Activated CD4-positive, alpha-beta memory T cell treated with anti-CD3 and anti-CD28 coated beads for 36 hours (primary cell): ENCODE data around the gene DGCR6L. TPM values are rescaled to one million over a fixed set of nuclear protein-coding genes. Genes with fewer than 3 reads are reported as not detected.
A peak's percentile ranks its signal among the peaks of the same experiment; 100 is the strongest.
"Not testable (repeated sequence)": the region's sequence is repeated elsewhere in the genome, so short reads cannot be mapped to it uniquely, and the experiment has no call there.

Experiments used
- CTCF ChIA-PET: fragments of 350-600 bp; sonication (Branson Sonifier 250); formaldehyde crosslinking; loops from one replicate; lab custom pipeline; 2021; ENCODE audit warnings: antibody characterized with exemption, inconsistent platforms; lab: Charles Lee
- POLR2A ChIA-PET: fragments of 350-600 bp; sonication (Branson Sonifier 250); formaldehyde crosslinking; loops from one replicate; lab custom pipeline; 2021; ENCODE audit warnings: antibody characterized with exemption; lab: Charles Lee
- DNase-seq: peaks from one replicate; pipeline ENCODE4 v3.0.0-alpha.2; 2020
- H3K27ac Mint-ChIP-seq: one replicate; pipeline ENCODE4 v1.8.0; 2021; ENCODE audit warnings: mixed read lengths
- H3K27me3 Mint-ChIP-seq: one replicate; pipeline ENCODE4 v1.8.0; 2021; ENCODE audit warnings: mixed read lengths
- H3K36me3 Mint-ChIP-seq: one replicate; pipeline ENCODE4 v1.8.0; 2021; ENCODE audit warnings: mixed read lengths
- H3K4me1 Mint-ChIP-seq: one replicate; pipeline ENCODE4 v1.8.0; 2021; ENCODE audit warnings: low read depth, mixed read lengths
- H3K4me3 Mint-ChIP-seq: one replicate; pipeline ENCODE4 v1.8.0; 2021; ENCODE audit warnings: mild to moderate bottlenecking, mixed read lengths
- H3K9me3 Mint-ChIP-seq: one replicate; pipeline ENCODE4 v1.8.0; 2021; ENCODE audit warnings: mixed read lengths
- intact Hi-C: fragments of 100-400 bp; cut with micrococcal nuclease; formaldehyde crosslinking; loops from one replicate; pipeline ENCODE4 v1.15.1; 2023
- total RNA-seq, 2 experiments: library from RNA; stranded (reverse); gene quantifications; one replicate each; pipeline ENCODE4 v1.2.3, GENCODE V29; 2021

Gene DGCR6L
- total RNA-seq, 2 experiments from 2014 or later = 26.9 to 31.3 TPM

DNA sequence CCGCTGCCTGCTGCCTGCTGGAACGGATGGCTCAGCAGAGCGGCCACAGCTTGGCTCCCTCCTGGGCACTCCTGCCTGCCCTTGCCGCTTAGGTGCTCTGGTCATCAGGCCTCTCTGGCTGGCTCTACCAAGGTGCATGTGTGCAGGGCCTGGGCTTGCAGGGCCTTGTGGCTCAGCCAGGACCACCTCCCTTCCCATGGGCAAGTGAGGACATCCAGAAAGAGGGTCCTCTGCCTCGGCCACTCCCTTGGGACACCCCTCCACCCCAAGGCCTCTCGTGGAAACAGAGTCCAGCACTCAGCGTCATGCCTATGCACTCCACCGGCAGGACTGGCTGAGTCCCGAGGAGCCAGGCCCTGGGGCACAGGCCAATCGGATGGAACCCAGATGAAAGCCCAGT is 45.5 kb downstream of the DGCR6L start:
- POLR2A ChIA-PET, H3K27ac Mint-ChIP-seq, H3K4me1 Mint-ChIP-seq, H3K9me3 Mint-ChIP-seq, H3K27me3 Mint-ChIP-seq, DNase-seq, CTCF ChIA-PET, H3K36me3 Mint-ChIP-seq, intact Hi-C loops, H3K4me3 Mint-ChIP-seq: not testable (repeated sequence)

DNA sequence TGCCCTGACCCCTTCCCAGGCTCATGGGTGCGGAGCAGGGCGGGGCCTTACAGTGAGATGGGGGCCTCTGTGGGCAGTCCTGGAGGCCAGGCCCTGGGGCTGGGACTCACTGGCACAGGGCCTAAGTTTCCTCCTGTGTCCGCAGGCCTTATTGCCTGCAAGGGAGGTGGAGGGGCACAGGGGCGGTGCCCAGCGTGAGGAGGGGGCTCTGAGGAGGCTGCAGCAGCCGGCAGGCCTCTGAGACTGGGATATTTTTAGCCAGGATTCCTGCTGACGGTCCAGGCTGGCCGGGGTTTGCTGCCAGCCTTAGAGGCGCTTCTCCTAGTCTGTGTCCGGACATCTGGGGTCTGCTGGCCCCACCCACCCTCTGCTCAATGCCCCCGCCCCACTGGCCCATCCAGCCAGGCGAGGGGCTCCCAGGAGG is 46.1 kb downstream of the DGCR6L start:
- POLR2A ChIA-PET = no interaction called here
- Mint-ChIP-seq H3K27me3 (no peaks in the 10 kb centered on the region), H3K9me3 (no peaks in the 10 kb centered on the region), H3K36me3 (no peaks in the 10 kb centered on the region), H3K27ac (no peak overlapping the region), H3K4me1 (no peaks in the 10 kb centered on the region), H3K4me3 (no peak overlapping the region)
- no peak for DNase-seq
- CTCF ChIA-PET = no interaction called here
- intact Hi-C loops = no loop called here

DNA sequence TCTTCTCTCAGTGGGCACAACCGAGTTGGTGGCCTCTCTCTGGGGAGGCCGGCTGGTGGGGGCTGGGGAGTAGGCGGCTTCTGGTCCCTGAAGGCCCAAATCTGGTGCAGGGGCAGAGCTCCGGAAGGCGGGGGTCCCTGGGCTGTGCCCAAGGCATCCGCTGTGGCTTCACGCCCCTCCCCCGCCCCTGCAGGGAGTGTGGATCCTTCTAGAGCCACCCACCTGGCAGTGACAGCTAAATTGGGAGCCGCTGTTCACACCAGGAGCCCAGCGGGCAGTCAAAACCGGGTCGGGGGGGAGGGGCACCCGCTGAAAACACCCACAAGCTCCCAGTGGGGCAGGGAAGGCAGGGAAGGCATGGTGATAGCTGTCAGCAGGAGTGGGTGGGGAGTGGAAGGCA is 47.2 kb downstream of the DGCR6L start:
- Mint-ChIP-seq H3K27ac (no peak overlapping the region), H3K4me1 (no peaks in the 10 kb centered on the region), H3K4me3 (no peak overlapping the region), H3K36me3 (no peaks in the 10 kb centered on the region), H3K27me3 (no peaks in the 10 kb centered on the region), H3K9me3 (no peaks in the 10 kb centered on the region)
- DNase-seq = no peak
- POLR2A ChIA-PET = no interaction called here
- CTCF ChIA-PET = no interaction called here
- intact Hi-C loops = no loop called here

DNA sequence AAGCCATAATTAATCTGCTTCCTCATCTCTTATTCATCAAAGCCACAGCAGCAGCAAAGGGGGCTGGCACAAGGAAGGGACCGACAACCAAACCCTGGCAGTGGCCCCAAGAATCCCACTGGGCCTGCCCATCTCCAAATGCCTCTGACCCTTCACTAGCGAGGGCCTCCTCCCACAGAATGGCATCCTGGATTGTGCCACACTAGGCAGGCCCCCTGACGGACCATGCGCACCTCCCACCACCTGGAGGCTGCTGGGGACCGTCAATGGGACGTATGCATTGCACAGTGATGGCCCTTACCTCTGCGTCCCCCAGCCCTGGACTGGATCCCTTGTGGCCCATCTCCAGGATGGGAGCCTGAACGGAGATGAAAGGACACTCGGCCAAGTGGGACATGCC is 47.7 kb downstream of the DGCR6L start:
- no peaks in the 10 kb centered on the region for H3K9me3 Mint-ChIP-seq
- no peak for DNase-seq
- ChIA-PET CTCF (no interaction called here), POLR2A (no interaction called here)
- H3K4me3 Mint-ChIP-seq = no peak overlapping the region
- H3K27me3 Mint-ChIP-seq = no peaks in the 10 kb centered on the region
- H3K4me1 Mint-ChIP-seq = no peaks in the 10 kb centered on the region
- no peak overlapping the region for H3K27ac Mint-ChIP-seq
- intact Hi-C loops = no loop called here
- no peaks in the 10 kb centered on the region for H3K36me3 Mint-ChIP-seq

DNA sequence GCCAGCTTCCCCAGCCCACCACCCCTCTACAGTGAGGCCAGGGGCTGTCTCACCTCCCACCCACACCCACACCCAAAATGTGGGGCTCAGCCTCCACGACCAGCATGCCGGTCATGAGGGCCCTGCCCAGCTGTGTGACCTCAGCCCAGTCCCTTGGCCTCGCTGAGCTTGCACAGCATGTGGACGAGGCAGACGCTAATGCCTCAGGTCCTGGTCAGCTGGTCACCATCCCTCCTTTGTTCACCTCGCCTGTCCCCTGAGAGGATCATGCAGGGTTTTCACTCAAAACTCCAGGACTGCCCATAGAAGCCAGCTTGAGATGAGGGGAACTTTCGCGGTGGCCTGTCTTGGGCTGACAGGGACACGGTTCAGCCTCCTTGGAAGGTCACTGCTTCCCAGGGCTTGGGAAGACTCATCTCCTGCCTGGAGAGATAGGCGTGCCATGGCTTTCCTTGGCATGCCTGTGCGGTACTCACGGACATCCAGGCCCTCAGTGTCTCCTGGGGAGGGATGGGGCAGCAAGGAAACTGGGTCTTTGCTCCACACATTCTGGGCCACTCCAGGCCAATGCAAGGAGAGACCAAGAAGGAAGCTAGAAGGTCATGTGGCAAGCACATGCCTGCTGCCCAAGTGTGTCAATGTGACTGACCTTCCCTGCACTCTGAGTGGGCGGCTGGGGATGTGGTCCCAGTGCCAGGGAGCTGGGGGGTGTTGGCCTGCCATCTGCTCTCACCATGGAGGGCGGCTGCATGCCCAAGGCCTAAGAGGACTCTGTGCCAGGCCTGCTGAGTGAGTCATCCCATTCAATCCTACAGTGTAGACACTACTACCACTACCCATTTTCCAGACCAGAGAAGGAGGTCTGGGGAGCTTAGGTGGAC is 48.5 kb downstream of the DGCR6L start:
- POLR2A ChIA-PET = no interaction called here
- H3K27me3 Mint-ChIP-seq = peaks cover 3% of the 10 kb centered on the region
- no peak for DNase-seq
- intact Hi-C loops = no loop called here
- no peaks in the 10 kb centered on the region for H3K9me3 Mint-ChIP-seq
- CTCF ChIA-PET = interaction anchor here (1.1 kb wide), 1 partner anchor 13 kb away, joined by 3 read pairs; no protein-coding TSS in a partner anchor
- no peaks in the 10 kb centered on the region for H3K36me3 Mint-ChIP-seq
- peaks cover 3% of the 10 kb centered on the region for H3K4me1 Mint-ChIP-seq
- H3K4me3 Mint-ChIP-seq = no peak overlapping the region
- no peak overlapping the region for H3K27ac Mint-ChIP-seq

DNA sequence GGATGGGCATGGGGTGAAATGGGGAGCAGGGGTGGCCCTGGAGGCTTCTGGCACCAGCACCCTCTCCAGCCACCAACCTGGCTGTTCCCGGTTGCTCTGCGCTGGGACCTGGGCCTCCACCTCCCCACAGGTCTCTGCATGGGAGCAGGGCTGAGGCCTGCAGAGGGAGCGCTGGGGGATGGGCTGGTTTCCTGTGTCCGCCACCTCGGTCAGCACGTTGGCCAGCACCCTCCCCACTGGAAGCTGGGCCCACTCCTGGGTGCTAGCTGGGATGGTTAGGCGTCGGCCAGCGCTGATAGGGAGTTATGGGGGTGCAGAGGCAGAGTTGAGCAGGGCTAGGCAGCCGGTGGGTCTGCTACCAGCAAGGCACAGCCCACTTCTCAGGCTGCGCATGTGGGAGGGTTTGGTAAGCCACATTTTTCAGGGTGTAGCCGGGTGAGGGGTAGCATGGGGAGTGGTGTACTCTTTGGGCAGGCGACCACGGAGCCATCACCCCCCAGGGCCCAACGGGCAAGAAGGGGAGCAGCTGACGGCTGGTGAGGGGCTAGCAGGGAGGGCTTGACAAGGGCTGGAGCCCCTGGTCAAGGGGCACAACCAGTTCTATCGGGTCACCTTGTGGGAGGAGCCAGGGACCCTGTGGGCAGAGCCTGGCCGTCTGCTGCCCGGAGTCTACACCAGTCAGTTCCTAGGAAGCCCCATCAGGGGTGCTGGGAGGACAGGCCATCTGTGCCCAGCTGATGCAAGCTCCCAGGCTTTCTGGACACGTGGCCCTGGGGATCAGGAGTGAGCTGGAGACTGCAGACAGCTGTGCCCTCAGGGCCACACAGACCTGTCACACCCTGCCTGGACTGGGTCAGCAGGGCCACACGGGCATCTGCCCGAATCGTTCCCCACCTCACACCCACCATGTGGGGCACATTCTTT is 49.4 kb downstream of the DGCR6L start:
- H3K4me3 Mint-ChIP-seq, DNase-seq, H3K27me3 Mint-ChIP-seq, H3K36me3 Mint-ChIP-seq, H3K9me3 Mint-ChIP-seq, H3K4me1 Mint-ChIP-seq, intact Hi-C loops, POLR2A ChIA-PET, H3K27ac Mint-ChIP-seq: not testable (repeated sequence)
- CTCF ChIA-PET = interaction anchor here (1.1 kb wide), 1 partner anchor 12 kb away, joined by 3 read pairs; no protein-coding TSS in a partner anchor

DNA sequence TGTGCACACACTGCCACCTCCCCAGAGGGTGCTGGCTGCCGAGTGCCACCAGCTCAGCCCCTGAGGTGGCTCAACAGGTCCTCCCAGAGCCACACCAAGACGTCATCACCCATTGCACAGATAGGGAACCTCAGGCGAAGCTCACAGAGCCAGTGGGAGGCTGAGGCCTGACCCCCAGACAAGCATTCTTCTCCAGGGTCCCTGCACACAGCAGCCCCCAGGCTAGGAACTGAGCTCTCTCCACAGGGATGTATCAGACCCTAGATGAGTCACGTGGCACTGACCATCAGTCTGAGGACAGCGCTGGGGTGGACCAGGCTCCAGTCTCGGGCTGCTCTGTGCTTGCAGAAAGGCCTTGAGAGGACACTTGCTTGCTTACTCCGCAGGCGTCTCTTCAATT is 50.2 kb downstream of the DGCR6L start:
- H3K4me3 Mint-ChIP-seq, POLR2A ChIA-PET, H3K27me3 Mint-ChIP-seq, DNase-seq, CTCF ChIA-PET, H3K4me1 Mint-ChIP-seq, H3K36me3 Mint-ChIP-seq, H3K27ac Mint-ChIP-seq, H3K9me3 Mint-ChIP-seq: not testable (repeated sequence)
- intact Hi-C loops = loop anchor here (10.0 kb wide), 1 partner anchor 65 kb away; no protein-coding TSS in a partner anchor

DNA sequence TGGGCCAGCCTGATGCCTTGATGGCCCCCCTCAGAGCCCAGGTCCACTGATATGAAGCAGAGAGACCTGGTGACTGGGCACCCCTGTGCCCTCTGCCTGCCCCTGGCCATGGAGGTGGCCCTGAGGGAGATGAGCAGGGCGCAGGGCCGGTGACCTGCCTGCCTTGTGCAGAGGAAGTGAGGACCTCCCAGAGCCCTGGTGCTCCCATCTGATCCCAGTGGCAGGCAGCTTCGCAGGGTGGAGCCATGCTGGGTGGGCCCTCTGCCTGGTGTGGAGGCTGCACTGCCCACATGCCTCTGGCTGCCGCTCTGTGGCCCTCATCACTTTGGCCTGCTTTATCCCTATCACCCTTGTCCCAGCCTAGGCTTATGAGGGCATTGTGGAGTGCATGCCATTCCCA is 50.7 kb downstream of the DGCR6L start:
- H3K36me3 Mint-ChIP-seq, DNase-seq, H3K27me3 Mint-ChIP-seq, H3K27ac Mint-ChIP-seq, POLR2A ChIA-PET, H3K4me3 Mint-ChIP-seq, H3K4me1 Mint-ChIP-seq, H3K9me3 Mint-ChIP-seq: not testable (repeated sequence)
- CTCF ChIA-PET = interaction anchor here (0.6 kb wide), 1 partner anchor 114 kb away, joined by 3 read pairs; no protein-coding TSS in a partner anchor
- intact Hi-C loops = loop anchor here (10.0 kb wide), 1 partner anchor 64 kb away; no protein-coding TSS in a partner anchor

DNA sequence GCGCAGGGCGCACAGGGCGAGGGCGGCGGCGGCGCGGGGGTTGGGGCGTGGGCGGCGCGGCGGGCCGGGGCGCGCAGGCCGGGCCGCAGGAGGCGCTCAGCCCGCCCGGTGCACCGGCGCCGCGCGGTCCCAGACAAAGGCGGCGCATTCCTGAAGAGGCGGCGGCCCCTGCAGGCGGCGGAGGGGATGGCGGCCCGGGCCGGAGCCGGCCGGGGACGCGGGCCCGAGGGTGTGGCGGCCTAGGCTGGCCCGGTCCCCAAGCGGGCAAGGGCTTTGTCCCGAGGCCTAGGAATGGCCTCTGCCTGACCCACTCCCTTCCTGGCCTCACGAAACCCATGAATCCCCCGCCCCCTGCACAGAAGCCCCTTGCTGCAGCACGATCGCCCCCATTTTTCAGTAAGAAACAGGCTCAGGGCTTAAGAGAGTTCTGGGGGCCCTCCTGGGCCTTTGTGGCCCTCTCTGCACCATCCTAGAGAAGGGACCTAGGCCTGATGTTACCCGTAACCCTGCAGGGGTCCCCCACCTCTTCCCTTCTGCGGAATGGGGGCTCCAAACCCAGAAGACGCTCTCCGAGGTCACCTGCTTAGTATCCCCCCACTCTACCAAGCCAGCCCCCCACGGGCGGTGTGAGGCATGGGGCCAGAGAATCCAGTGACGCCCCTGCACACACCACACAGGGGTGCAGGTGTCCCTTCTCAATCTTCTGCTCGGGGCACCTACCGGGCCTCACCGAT is 51.4 kb downstream of the DGCR6L start, which contains the start of gene RTN4R:
TSS of gene RTN4R (minus strand) at position 40 of the 734 bp plus-strand sequence. CDS start 226 bp downstream, outside the sequence.
- POLR2A ChIA-PET = no interaction called here
- no peaks in the 10 kb centered on the region for H3K36me3 Mint-ChIP-seq
- CTCF ChIA-PET = interaction anchor here (0.6 kb wide), 1 partner anchor 113 kb away, joined by 3 read pairs; no protein-coding TSS in a partner anchor

DNA sequence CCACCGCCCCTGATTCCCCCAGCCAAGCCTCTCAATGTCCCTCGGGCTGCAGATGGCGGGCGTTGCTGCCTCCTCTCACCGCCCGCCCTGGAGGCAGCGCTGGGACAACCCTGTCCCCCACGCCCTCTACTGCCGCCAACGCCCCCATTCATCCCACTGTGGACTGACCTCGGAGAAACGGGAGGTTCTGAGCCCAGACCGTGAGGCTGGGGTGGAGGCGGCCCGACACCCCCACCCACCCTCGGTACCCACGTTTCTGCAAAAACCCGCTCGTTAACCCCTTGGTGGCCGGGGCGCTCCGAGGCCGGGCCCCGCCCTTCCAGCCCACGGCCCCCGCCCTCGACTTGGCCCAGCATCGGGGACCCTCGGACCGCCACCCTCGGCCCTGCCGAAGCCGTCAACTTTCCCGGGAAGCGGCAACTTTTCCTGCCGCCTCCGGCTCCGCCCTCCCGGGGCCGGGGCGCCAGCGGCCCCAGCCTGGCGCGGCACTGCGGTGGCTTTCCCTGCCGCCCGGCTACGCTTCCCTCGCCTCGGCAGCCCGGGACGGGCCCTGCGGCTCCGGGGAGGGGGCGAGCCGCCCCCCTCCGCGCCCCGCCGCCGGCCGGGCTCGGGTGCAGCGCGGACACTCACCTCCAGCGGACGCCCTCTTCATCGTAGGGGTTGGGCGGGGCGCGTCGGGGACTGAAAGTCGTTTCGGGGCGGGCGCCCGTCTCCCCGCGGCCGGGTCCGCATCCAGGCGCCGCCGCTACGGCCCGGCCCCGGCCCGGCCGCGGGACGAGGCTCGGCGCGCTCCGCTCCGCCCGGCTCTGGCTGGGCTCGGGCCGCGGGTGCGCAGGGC is 52.2 kb downstream of the DGCR6L start:
- POLR2A ChIA-PET = no interaction called here
- peak; percentile 33 for DNase-seq
- H3K27me3 Mint-ChIP-seq = peaks cover 3% of the 10 kb centered on the region
- peak overlapping the region; percentile 41 for H3K4me3 Mint-ChIP-seq
- peaks cover 3% of the 10 kb centered on the region for H3K4me1 Mint-ChIP-seq
- intact Hi-C loops = loop anchor here (10.0 kb wide), 1 partner anchor 63 kb away; no protein-coding TSS in a partner anchor
- no peaks in the 10 kb centered on the region for H3K9me3 Mint-ChIP-seq
- H3K27ac Mint-ChIP-seq = no peak overlapping the region
- no peaks in the 10 kb centered on the region for H3K36me3 Mint-ChIP-seq
- CTCF ChIA-PET = no interaction called here

More for the DNA sequence above, 51.4 kb downstream of the DGCR6L start, which contains the start of gene RTN4R:
- peak; percentile 70 for DNase-seq
- no peak within 1 kb of the TSS for H3K27ac Mint-ChIP-seq
- H3K4me3 Mint-ChIP-seq = peak within 1 kb of the TSS; percentile 45
- peaks cover 3% of the 10 kb centered on the region for H3K27me3 Mint-ChIP-seq
- no peaks in the 10 kb centered on the region for H3K9me3 Mint-ChIP-seq
- intact Hi-C loops = loop anchor here (10.0 kb wide), 1 partner anchor 64 kb away; no protein-coding TSS in a partner anchor
- H3K4me1 Mint-ChIP-seq = peaks cover 3% of the 10 kb centered on the region
